GM23248 (cell line): ENCODE results near the gene IQGAP1. TPM values are rescaled to one million over a fixed set of nuclear protein-coding genes. Genes with fewer than 3 reads are reported as not detected.

ENCODE experiments used
- DNase-seq: peaks from one replicate; pipeline ENCODE4 v3.0.0-alpha.2; 2015
- H2AFZ ChIP-seq: fragments of 200-600 bp; sonication (generic); 2 replicates; pipeline ENCODE4 v1.6.1; 2016; ENCODE audit warnings: antibody characterized with exemption
- H3F3A ChIP-seq: fragments of 200-600 bp; sonication (generic); 2 replicates; pipeline ENCODE4 v1.6.1; 2016; ENCODE audit warnings: mild to moderate bottlenecking, antibody characterized with exemption, mixed run types; ENCODE audit not compliant: insufficient read depth
- H3K27ac ChIP-seq: fragments of 200-600 bp; sonication (generic); 2 replicates; pipeline ENCODE4 v1.5.1; 2016; ENCODE audit warnings: mild to moderate bottlenecking
- H3K27me3 ChIP-seq: fragments of 200-600 bp; sonication (generic); replicated peaks from 2 replicates; pipeline ENCODE4 v1.6.1; 2016; ENCODE audit warnings: mild to moderate bottlenecking; ENCODE audit not compliant: insufficient read depth
- H3K36me3 ChIP-seq: fragments of 200-600 bp; sonication (generic); 2 replicates; pipeline ENCODE4 v1.6.1; 2016; ENCODE audit warnings: low read depth, mild to moderate bottlenecking
- H3K4me1 ChIP-seq: fragments of 200-600 bp; sonication (generic); 2 replicates; pipeline ENCODE4 v1.6.1; 2016; ENCODE audit warnings: mild to moderate bottlenecking; ENCODE audit not compliant: insufficient read depth
- H3K4me2 ChIP-seq: fragments of 200-600 bp; sonication (generic); one replicate; pipeline ENCODE4 v1.6.1; 2016; ENCODE audit warnings: mild to moderate bottlenecking; ENCODE audit not compliant: unreplicated experiment
- H3K4me3 ChIP-seq: fragments of 200-600 bp; sonication (generic); 2 replicates; pipeline ENCODE4 v1.5.1; 2016; ENCODE audit warnings: mild to moderate bottlenecking
- H3K79me2 ChIP-seq: fragments of 200-600 bp; sonication (generic); 2 replicates; pipeline ENCODE4 v1.6.1; 2016; ENCODE audit warnings: mild to moderate bottlenecking; ENCODE audit not compliant: insufficient read depth
- H3K9ac ChIP-seq: fragments of 200-600 bp; sonication (generic); 2 replicates; pipeline ENCODE4 v1.6.1; 2016; ENCODE audit warnings: mild to moderate bottlenecking
- H3K9me2 ChIP-seq: fragments of 200-600 bp; sonication (generic); 2 replicates; pipeline ENCODE4 v1.6.1; 2016; ENCODE audit warnings: mixed run types, mild to moderate bottlenecking, moderate library complexity; ENCODE audit not compliant: insufficient read depth
- H3K9me3 ChIP-seq: fragments of 200-600 bp; sonication (generic); one replicate; pipeline ENCODE4 v1.6.1; 2017; ENCODE audit warnings: low read depth
- H4K20me1 ChIP-seq: fragments of 200-600 bp; sonication (generic); 2 replicates; pipeline ENCODE4 v1.6.0; 2016; ENCODE audit not compliant: insufficient read depth
- EZH2 ChIP-seq: fragments of 200-600 bp; sonication (generic); IDR thresholded peaks from 2 replicates; pipeline ENCODE4 v1.6.1; 2018; ENCODE audit warnings: antibody characterized with exemption, mild to moderate bottlenecking; ENCODE audit not compliant: insufficient read depth, poor library complexity, severe bottlenecking
- EZH2phosphoT487 ChIP-seq: fragments of 200-600 bp; sonication (generic); IDR thresholded peaks from 2 replicates; pipeline ENCODE4 v1.6.1; 2018; ENCODE audit warnings: antibody characterized with exemption, moderate library complexity, mild to moderate bottlenecking, low read depth; ENCODE audit not compliant: insufficient read depth
- WGBS, 2 experiments: methylation state at CpG; one replicate each; pipeline ENCODE4 v1.1.6; 2015 to 2017; ENCODE audit warnings: low lambda C conversion rate in 2 of 2, low coverage in 1 of 2; ENCODE audit errors: missing lambda C conversion rate in 2 of 2; 5-methylcytosine and 5-hydroxymethylcytosine counted together
- in situ Hi-C: fragments of 300-500 bp; cut with MboI; formaldehyde crosslinking; loops from 2 replicates; pipeline ENCODE4 v1.15.0; 2020
- polyA plus RNA-seq: library from polyadenylated mRNA; unstranded; fragments of >200 nt; fragmentation: Nextera tagmentation; extraction: Ambion mirVana; gene quantifications from 2 replicates; pipeline ENCODE4 v1.2.1, GENCODE V29; 2016
- total RNA-seq: library from RNA; depleted of rRNA; stranded (reverse); fragments of >200 nt; shearing (Covaris generic); gene quantifications from 2 replicates; pipeline ENCODE4 v1.2.3, GENCODE V29; 2014

IQGAP1 gene
- total and polyA plus RNA-seq, 2 experiments from 2014 or later = 101 to 185 TPM

DNA sequence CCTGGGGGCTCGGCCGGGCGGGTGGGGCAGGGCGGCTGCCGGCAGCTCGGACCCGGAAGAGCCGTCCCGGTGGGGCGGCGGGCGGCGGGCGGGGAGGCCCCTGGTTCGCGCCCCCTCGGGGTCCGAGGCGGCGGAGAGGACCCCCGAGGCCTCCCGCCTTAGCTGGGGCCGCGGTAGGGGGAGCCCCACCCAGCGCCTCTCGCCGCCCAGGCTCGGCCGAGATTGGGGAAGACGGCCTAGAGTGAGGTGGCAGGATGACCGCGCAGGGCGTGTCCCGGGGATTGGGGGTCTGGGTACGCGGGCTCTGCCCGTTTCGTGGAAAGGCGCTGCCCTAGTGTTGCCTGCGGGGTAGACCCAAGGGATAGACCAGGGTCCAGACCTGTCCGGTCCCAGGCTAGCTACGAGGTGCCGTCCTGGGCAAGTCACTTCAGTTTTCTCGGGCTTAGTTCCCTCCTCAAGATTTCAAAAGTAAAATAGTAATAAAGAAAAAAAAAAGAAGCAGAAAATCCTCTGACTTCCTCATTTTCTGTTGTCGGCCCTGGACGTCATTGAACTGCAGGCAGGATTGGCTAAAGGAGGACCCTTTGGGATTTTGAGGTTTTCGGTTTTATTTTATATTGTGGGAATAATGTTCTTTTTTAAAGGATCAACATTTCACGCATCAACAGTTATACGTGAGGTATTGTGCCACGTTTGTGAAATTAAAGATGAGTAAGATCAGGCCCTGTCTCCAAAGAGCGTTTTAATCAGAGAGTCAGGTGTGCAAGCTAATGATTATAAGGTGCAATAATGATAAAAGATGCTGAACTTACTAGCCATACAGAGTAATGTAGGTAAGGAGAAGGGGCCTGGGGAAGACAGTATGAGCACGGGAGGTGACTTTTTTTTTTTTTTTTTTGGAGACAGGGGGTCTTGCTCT lies 679 bp downstream of the IQGAP1 start:
- Histone ChIP-seq H3F3A (peaks cover 19% of the 10 kb centered on the region; the same call in 1 of the 2 replicates), H3K4me2 (peak overlapping the region; percentile 85), H3K9me3 (no peaks in the 10 kb centered on the region), H3K27me3 (no peaks in the 10 kb centered on the region), H2AFZ (peak overlapping the region; percentile 35; the same call in 1 of the 2 replicates), H3K79me2 (peaks cover 52% of the 10 kb centered on the region), H3K27ac (peak overlapping the region; percentile 85), H3K4me3 (peak overlapping the region; percentile 87), H3K9ac (peak overlapping the region; percentile 97), H3K4me1 (peaks cover 15% of the 10 kb centered on the region), H4K20me1 (0 out of 2 replicates have a peak, but pooled peaks cover 9% of the 10 kb centered on the region), H3K9me2 (no peaks in the 10 kb centered on the region), H3K36me3 (peaks cover 17% of the 10 kb centered on the region; the same call in 1 of the 2 replicates)
- in situ Hi-C loops = no loop called here
- WGBS, 2 experiments = 1% methylated on average over 22 to 26 of the region's 52 CpGs
- DNase-seq = peak; percentile 88
- TF ChIP-seq EZH2phosphoT487 (no peak), EZH2 (no peak)

DNA sequence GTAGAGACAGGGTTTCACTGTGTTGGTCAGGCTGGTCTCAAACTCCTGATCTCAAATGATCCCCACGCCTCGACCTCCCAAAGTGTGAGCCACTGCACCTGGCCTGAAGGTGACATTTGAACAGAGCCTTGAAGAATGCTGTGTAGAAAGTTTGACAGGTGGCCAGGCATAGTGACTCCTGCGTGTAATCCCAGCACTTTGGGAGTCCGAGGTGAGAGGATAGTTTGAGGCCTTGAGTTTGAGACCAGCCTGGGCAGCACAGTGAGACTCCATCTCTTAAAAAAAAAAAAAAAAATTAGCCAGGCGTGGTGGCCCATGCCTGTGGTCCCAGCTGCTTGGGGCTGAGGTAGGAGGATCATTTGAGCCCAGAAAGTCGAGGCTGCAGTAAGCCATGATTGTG lies 1.5 kb downstream of the IQGAP1 start:
- in situ Hi-C loops = no loop called here
- Histone ChIP-seq H3K4me3 (peak overlapping the region; percentile 87), H3K79me2 (peaks cover 60% of the 10 kb centered on the region), H3K4me1 (peaks cover 15% of the 10 kb centered on the region), H2AFZ (no peak overlapping the region), H4K20me1 (0 out of 2 replicates have a peak, but pooled peaks cover 9% of the 10 kb centered on the region), H3K9me3 (no peaks in the 10 kb centered on the region), H3K36me3 (peaks cover 17% of the 10 kb centered on the region; the same call in 1 of the 2 replicates), H3K27ac (peak overlapping the region; percentile 85), H3K27me3 (no peaks in the 10 kb centered on the region), H3K4me2 (peak overlapping the region; percentile 85), H3F3A (peaks cover 19% of the 10 kb centered on the region; the same call in 1 of the 2 replicates), H3K9me2 (no peaks in the 10 kb centered on the region), H3K9ac (peak overlapping the region; percentile 97)
- 7 to 12% methylated on average over 6 of the region's 6 CpGs for WGBS, 2 experiments
- DNase-seq = no peak
- TF ChIP-seq EZH2 = no peak
- no peak for TF ChIP-seq EZH2phosphoT487

DNA sequence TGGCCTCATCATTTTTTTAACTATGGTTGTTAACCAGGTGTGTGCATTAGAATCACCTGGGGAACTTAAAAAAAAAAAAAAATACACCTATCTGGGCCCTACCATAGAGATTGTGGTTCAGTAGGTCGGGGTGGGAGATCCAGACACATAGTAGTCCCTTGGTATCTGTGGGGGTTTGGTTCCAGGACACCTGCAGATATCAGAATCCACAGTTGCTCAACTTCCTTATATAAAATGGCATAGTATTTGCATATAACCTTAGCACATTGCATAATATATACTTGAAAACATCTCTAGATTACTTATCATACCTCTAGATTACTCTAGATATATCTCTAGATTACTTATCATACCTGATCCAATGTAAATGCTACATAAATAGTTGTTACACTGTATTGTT lies 5.0 kb downstream of the IQGAP1 start:
- Histone ChIP-seq H3F3A (peaks cover 12% of the 10 kb centered on the region; the same call in 1 of the 2 replicates), H3K9me3 (no peaks in the 10 kb centered on the region), H3K4me2 (no peak overlapping the region), H4K20me1 (0 out of 2 replicates have a peak, but pooled peaks cover 9% of the 10 kb centered on the region), H3K27me3 (no peaks in the 10 kb centered on the region), H2AFZ (no peak overlapping the region), H3K9me2 (no peaks in the 10 kb centered on the region), H3K4me1 (peaks cover 15% of the 10 kb centered on the region), H3K27ac (no peak overlapping the region), H3K79me2 (peaks cover 95% of the 10 kb centered on the region), H3K36me3 (peaks cover 17% of the 10 kb centered on the region; the same call in 1 of the 2 replicates), H3K9ac (no peak overlapping the region), H3K4me3 (no peak overlapping the region)
- TF ChIP-seq EZH2phosphoT487 (no peak), EZH2 (no peak)
- WGBS, 2 experiments = 46 to 48% methylated on average over 1 of the region's 1 CpG
- DNase-seq = no peak
- in situ Hi-C loops = no loop called here

DNA sequence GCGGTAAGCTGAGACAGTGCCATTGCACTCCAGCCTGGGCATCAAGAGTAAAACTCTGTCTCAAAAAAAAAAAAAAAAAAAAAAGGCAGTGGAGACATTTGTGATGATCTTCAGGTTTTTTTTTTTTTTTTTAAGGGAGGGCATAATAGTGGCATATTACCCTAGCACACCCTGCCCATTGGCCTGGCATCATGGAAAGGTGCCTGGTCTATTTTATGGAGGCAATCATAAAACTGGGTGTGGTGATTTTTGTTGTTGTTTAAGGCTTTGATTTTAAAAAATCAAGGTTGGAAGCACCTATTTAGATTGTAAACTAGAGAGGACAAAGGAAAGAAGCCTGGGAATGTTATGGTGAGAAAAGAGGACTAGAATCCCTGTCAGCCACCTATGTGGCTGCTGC lies 6.0 kb downstream of the IQGAP1 start:
- 0 out of 2 replicates have a peak, but pooled peaks cover 9% of the 10 kb centered on the region for H4K20me1 ChIP-seq

More for the DNA sequence above, 6.0 kb downstream of the IQGAP1 start:
- Histone ChIP-seq H3K9me3 (no peaks in the 10 kb centered on the region), H3K9ac (no peak overlapping the region), H3K79me2 (peaks cover 100% of the 10 kb centered on the region), H3K4me1 (peaks cover 15% of the 10 kb centered on the region), H3K36me3 (peaks cover 17% of the 10 kb centered on the region; the same call in 1 of the 2 replicates), H3K4me2 (no peak overlapping the region), H2AFZ (no peak overlapping the region), H3K9me2 (no peaks in the 10 kb centered on the region), H3F3A (peaks cover 12% of the 10 kb centered on the region; the same call in 1 of the 2 replicates), H3K4me3 (no peak overlapping the region), H3K27me3 (no peaks in the 10 kb centered on the region), H3K27ac (no peak overlapping the region)
- 100% methylated on average over 1 of the region's 1 CpG for WGBS, 2 experiments
- TF ChIP-seq EZH2phosphoT487 (no peak), EZH2 (no peak)
- no peak for DNase-seq
- in situ Hi-C loops = no loop called here
